Measurements from ENCODE around the gene DGKQ.

Gene DGKQ

GRCh38 chr4:987624-988513 lies 14.5 kb upstream of the DGKQ start:
- Histone ChIP-seq H2AFZ (ENCODE audit: low read depth, low read length, severe bottlenecking) (no peak overlapping the region), H3K9ac (ENCODE audit: low read length) (peak overlapping the region; percentile 74), H3K27ac (ENCODE audit: low read depth, low read length) (no peak overlapping the region), H3K79me2 (ENCODE audit: insufficient read depth, low read length) (no peaks in the 10 kb centered on the region), H3K4me2 (ENCODE audit: low read depth, low read length, poor library complexity, severe bottlenecking) (peak overlapping the region; percentile 98), H3K9me3 (ENCODE audit: insufficient read depth, low read length) (no peaks in the 10 kb centered on the region), H3K4me3 (ENCODE audit: insufficient read depth, low read length, poor library complexity, severe bottlenecking) (peak overlapping the region; percentile 60), H3K9me2 (replicated peaks; ENCODE audit: insufficient read depth, low read length) (no peaks in the 10 kb centered on the region), H3K27me3 (ENCODE audit: low read length) (no peaks in the 10 kb centered on the region), H3F3A (ENCODE audit: insufficient read depth) (peaks cover 5% of the 10 kb centered on the region; the same call in 1 of the 2 replicates), H4K20me1 (ENCODE audit: low read depth, low read length) (no peaks in the 10 kb centered on the region), H3K36me3 (ENCODE audit: low read length) (no peaks in the 10 kb centered on the region)
- TF ChIP-seq CTCF (IDR thresholded peaks at IDR 0.05; ENCODE audit: insufficient read depth, low read length, poor library complexity, severe bottlenecking) = no peak
- TF ChIP-seq EZH2phosphoT487 (conservative IDR thresholded peaks at IDR 0.05; ENCODE audit: low read length) = no peak

- Histone ChIP-seq H3K27ac (ENCODE audit: low read depth, low read length) (peak within 1 kb of the TSS; percentile 48), H3K79me2 (ENCODE audit: insufficient read depth, low read length) (no peaks in the 10 kb centered on the region), H3F3A (ENCODE audit: insufficient read depth) (peaks cover 5% of the 10 kb centered on the region; the same call in 1 of the 2 replicates), H3K9me3 (ENCODE audit: insufficient read depth, low read length) (no peaks in the 10 kb centered on the region), H3K9me2 (replicated peaks; ENCODE audit: insufficient read depth, low read length) (no peaks in the 10 kb centered on the region), H3K4me3 (ENCODE audit: insufficient read depth, low read length, poor library complexity, severe bottlenecking) (peak within 1 kb of the TSS; percentile 60), H3K4me2 (ENCODE audit: low read depth, low read length, poor library complexity, severe bottlenecking) (peak within 1 kb of the TSS; percentile 98), H2AFZ (ENCODE audit: low read depth, low read length, severe bottlenecking) (peak within 1 kb of the TSS; percentile 84), H4K20me1 (ENCODE audit: low read depth, low read length) (no peaks in the 10 kb centered on the region), H3K27me3 (ENCODE audit: low read length) (no peaks in the 10 kb centered on the region), H3K9ac (ENCODE audit: low read length) (peak within 1 kb of the TSS; percentile 74), H3K36me3 (ENCODE audit: low read length) (no peaks in the 10 kb centered on the region)
- no peak for TF ChIP-seq EZH2phosphoT487 (conservative IDR thresholded peaks at IDR 0.05; ENCODE audit: low read length)
- TF ChIP-seq CTCF (IDR thresholded peaks at IDR 0.05; ENCODE audit: insufficient read depth, low read length, poor library complexity, severe bottlenecking) = peak; percentile 82
Measured at GRCh38 chr4:986879-987623, 13.7 kb upstream of the DGKQ start, which contains the start of gene IDUA. Gene IDUA, plus strand, starts transcription at chr4:987044. Its CDS starts 41 bp downstream, at chr4:987085.

- peak overlapping the region; percentile 98 for H3K4me2 ChIP-seq (ENCODE audit: low read depth, low read length, poor library complexity, severe bottlenecking)
Measured at GRCh38 chr4:986428-986878, 13.1 kb upstream of the DGKQ start.

More at GRCh38 chr4:986428-986878, 13.1 kb upstream of the DGKQ start:
- peaks cover 5% of the 10 kb centered on the region; the same call in 1 of the 2 replicates for H3F3A ChIP-seq (ENCODE audit: insufficient read depth)
- H3K27ac ChIP-seq (ENCODE audit: low read depth, low read length) = peak overlapping the region; percentile 48
- peak overlapping the region; percentile 84 for H2AFZ ChIP-seq (ENCODE audit: low read depth, low read length, severe bottlenecking)
- H3K9ac ChIP-seq (ENCODE audit: low read length) = peak overlapping the region; percentile 74
- no peaks in the 10 kb centered on the region for H3K36me3 ChIP-seq (ENCODE audit: low read length)
- no peaks in the 10 kb centered on the region for H3K9me3 ChIP-seq (ENCODE audit: insufficient read depth, low read length)
- H3K9me2 ChIP-seq (replicated peaks; ENCODE audit: insufficient read depth, low read length) = no peaks in the 10 kb centered on the region
- peak overlapping the region; percentile 60 for H3K4me3 ChIP-seq (ENCODE audit: insufficient read depth, low read length, poor library complexity, severe bottlenecking)
- TF ChIP-seq EZH2phosphoT487 (conservative IDR thresholded peaks at IDR 0.05; ENCODE audit: low read length) (no peak), CTCF (IDR thresholded peaks at IDR 0.05; ENCODE audit: insufficient read depth, low read length, poor library complexity, severe bottlenecking) (no peak)
- H3K27me3 ChIP-seq (ENCODE audit: low read length) = no peaks in the 10 kb centered on the region
- no peaks in the 10 kb centered on the region for H4K20me1 ChIP-seq (ENCODE audit: low read depth, low read length)
- no peaks in the 10 kb centered on the region for H3K79me2 ChIP-seq (ENCODE audit: insufficient read depth, low read length)

All from SU-DHL-6 (cell line).